AG04450 (cell line): Measurements from ENCODE around the gene KRT76. TPM values are rescaled to one million over a fixed set of nuclear protein-coding genes. Genes with fewer than 3 reads are reported as not detected.

Source experiments
- CTCF ChIA-PET: fragments of 300-600, 350-600 bp; formaldehyde crosslinking; extraction: SDS; loops from one replicate; lab custom pipeline; 2022; ENCODE audit warnings: antibody characterized with exemption, inconsistent platforms; lab: Charles Lee
- POLR2A ChIA-PET: fragments of 350-600 bp; formaldehyde crosslinking; extraction: SDS; loops from one replicate; lab custom pipeline; 2021; ENCODE audit warnings: antibody characterized with exemption, inconsistent platforms; lab: Yijun Ruan, JAX
- DNase-seq: peaks from one replicate; pipeline ENCODE4 v3.0.0-alpha.2; 2011; ENCODE audit warnings: low read depth, low spot score
- H3K27ac ChIP-seq: one replicate; pipeline ENCODE4 v1.5.1; 2012; ENCODE audit warnings: low read depth, low read length, control low read depth
- H3K27me3 ChIP-seq: one replicate; pipeline ENCODE4 v1.6.0; 2012; ENCODE audit warnings: low read length; ENCODE audit not compliant: control insufficient read depth, insufficient read depth
- H3K4me3 ChIP-seq: 2 replicates; pipeline ENCODE4 v1.5.1; 2011; ENCODE audit warnings: mild to moderate bottlenecking, low read depth, low read length, control low read depth
- H3K9me3 ChIP-seq: 2 replicates; pipeline ENCODE4 v1.5.1; 2012; ENCODE audit warnings: low read length; ENCODE audit not compliant: control insufficient read depth, insufficient read depth
- CTCF ChIP-seq: IDR thresholded peaks from 2 replicates; pipeline ENCODE4 v1.5.1; 2011; ENCODE audit warnings: low read depth, low read length, control low read depth, inconsistent platforms
- polyA plus RNA-seq: library from polyadenylated mRNA; depleted of rRNA; stranded (reverse); fragments of >200 nt; gene quantifications from 2 replicates; pipeline ENCODE4 v1.2.3, GENCODE V29; 2011

The KRT76 gene
- polyA plus RNA-seq, 1 experiment: not detected

GRCh38 chr12:52730383-52730782, 46.8 kb downstream of the KRT76 start:
- CTCF ChIA-PET: no interaction called here

GRCh38 chr12:52729147-52729546, 48.0 kb downstream of the KRT76 start:
- Histone ChIP-seq H3K4me3 (no peak overlapping the region), H3K27me3 (peaks cover 18% of the 10 kb centered on the region), H3K9me3 (no peaks in the 10 kb centered on the region), H3K27ac (no peak overlapping the region)
- POLR2A ChIA-PET: no interaction called here
- no peak for TF ChIP-seq CTCF
- DNase-seq: no peak
- CTCF ChIA-PET: no interaction called here

More at GRCh38 chr12:52730383-52730782, 46.8 kb downstream of the KRT76 start:
- Histone ChIP-seq H3K4me3 (no peak overlapping the region), H3K27ac (no peak overlapping the region), H3K9me3 (no peaks in the 10 kb centered on the region), H3K27me3 (peaks cover 18% of the 10 kb centered on the region)
- POLR2A ChIA-PET: no interaction called here
- no peak for DNase-seq
- TF ChIP-seq CTCF: no peak

GRCh38 chr12:52728374-52728773, 48.8 kb downstream of the KRT76 start:
- Histone ChIP-seq H3K27ac (no peak overlapping the region), H3K9me3 (no peaks in the 10 kb centered on the region), H3K4me3 (no peak overlapping the region), H3K27me3 (peaks cover 14% of the 10 kb centered on the region)
- ChIA-PET POLR2A (no interaction called here), CTCF (interaction anchor here (0.6 kb wide), 1 partner anchor 1448 kb away, joined by 3 read pairs; no protein-coding TSS in a partner anchor)
- DNase-seq: no peak
- no peak for TF ChIP-seq CTCF

- DNase-seq: no peak
- Histone ChIP-seq H3K27ac (no peak overlapping the region), H3K4me3 (no peak overlapping the region), H3K9me3 (no peaks in the 10 kb centered on the region), H3K27me3 (peaks cover 9% of the 10 kb centered on the region)
- POLR2A ChIA-PET: no interaction called here
- CTCF ChIA-PET: no interaction called here
- no peak for TF ChIP-seq CTCF
Measured at GRCh38 chr12:52727037-52727436, 50.1 kb downstream of the KRT76 start.

GRCh38 chr12:52726451-52726850, 50.7 kb downstream of the KRT76 start:
- ChIA-PET CTCF (no interaction called here), POLR2A (no interaction called here)
- H3K27me3 ChIP-seq: peaks cover 11% of the 10 kb centered on the region
- H3K4me3 ChIP-seq: no peak overlapping the region
- TF ChIP-seq CTCF: no peak
- DNase-seq: no peak
- no peaks in the 10 kb centered on the region for H3K9me3 ChIP-seq
- H3K27ac ChIP-seq: no peak overlapping the region
